Psoas muscle (tissue), 8 donors: ENCODE results near the gene SPATA13. TPM values are rescaled to one million over a fixed set of nuclear protein-coding genes. Genes with fewer than 3 reads are reported as not detected.

Experiments used
- ATAC-seq, 4 donors: fragments of 200-7000 bp; cut with Tn5 transposase; one replicate each; pipeline ENCODE4 v1.9.1; 2020; ENCODE audit warnings: moderate library complexity in 3 of 4, mild to moderate bottlenecking in 2 of 4
- DNase-seq, 2 donors: peaks; one replicate each; pipeline ENCODE4 v3.0.0-alpha.2; 2020
- H3K27ac ChIP-seq: fragments of 200-600 bp; one replicate; pipeline ENCODE4 v1.8.0; 2022
- H3K27me3 ChIP-seq, 3 donors: fragments of 200-600 bp in 1 of 3; one replicate each; pipeline versions ENCODE4 v1.6.1 to v1.8.0; 2013 to 2022; ENCODE audit warnings: low read length in 2 of 3, mild to moderate bottlenecking in 2 of 3, moderate library complexity in 1 of 3; ENCODE audit not compliant: insufficient read depth in 3 of 3
- H3K36me3 ChIP-seq, 2 donors: fragments of 200-600 bp in 1 of 2; one replicate each; pipeline versions ENCODE4 v1.6.1 to v1.8.0; 2013 to 2022; ENCODE audit warnings: low read depth in 1 of 2, mild to moderate bottlenecking in 1 of 2, moderate library complexity in 1 of 2; ENCODE audit not compliant: insufficient read depth in 1 of 2
- H3K4me1 ChIP-seq: fragments of 200-600 bp; one replicate; pipeline ENCODE4 v1.8.0; 2022
- H3K4me3 ChIP-seq: fragments of 200-600 bp; one replicate; pipeline ENCODE4 v1.8.0; 2022; ENCODE audit warnings: mild to moderate bottlenecking
- H3K9me3 ChIP-seq: fragments of 200-600 bp; one replicate; pipeline ENCODE4 v1.8.0; 2022
- CTCF ChIP-seq: fragments of 200-600 bp; IDR thresholded peaks from one replicate; pipeline ENCODE4 v1.8.0; 2022; ENCODE audit warnings: antibody characterized with exemption
- whole genome bisulfite sequencing, 3 donors: extraction: QIAGEN DNeasy Blood & Tissue Kit; methylation state at CpG; one replicate each; pipeline versions ENCODE4 v1.1.6 to v1.1.7; 2013; 5-methylcytosine and 5-hydroxymethylcytosine counted together
- intact Hi-C, 2 donors: fragments of 100-400 bp; cut with DNase I; formaldehyde crosslinking; loops; one replicate each; pipeline versions ENCODE4 v1.11.0 to v1.14.2; 2022
- polyA plus RNA-seq, 3 donors: library from polyadenylated mRNA; stranded (reverse); fragments of 200-250 nt; gene quantifications; one replicate each; pipeline ENCODE4 v1.2.3, GENCODE V29; 2013
- total RNA-seq, 4 donors: library from RNA; stranded (reverse); fragmentation: NEBNext Ultra II Directional in 2 of 4; extraction: Animal tissue kit (Norgen Biotek cat#: 25700) in 2 of 4; gene quantifications; one replicate each; pipeline versions ENCODE4 v1.2.1 to v1.2.4, GENCODE V29; 2021 to 2023
- donor health status: healthy with polysubstance abuse.
- donor health status: DM: no; HTN: no; CAD: no; lungs with moderate emphysema.
- donor health status: Bipolar disorder and iron deficiency.
- donor health status: healthy.
- donor health status: DM: yes; HTN: yes; CAD: no.
- donor health status: DM: no; HTN: no; CAD: no.
- donor health status: DM: no; HTN: no; CAD: no.
- donor health status: DM: yes; HTN: yes; CAD: no.

The SPATA13 gene
- total and polyA plus RNA-seq, 7 donors = 0.87 to 5.8 (median 2.5) TPM

GRCh38 chr13:24234200-24234915, 73.8 kb downstream of the SPATA13 start:
- H3K27ac ChIP-seq = no peak overlapping the region
- no peak for ATAC-seq
- no peak for TF ChIP-seq CTCF
- H3K4me1 ChIP-seq = no peaks in the 10 kb centered on the region
- intact Hi-C loops = no loop called here
- H3K27me3 ChIP-seq = no peaks in the 10 kb centered on the region
- 83 to 93% (median 88%) methylated on average over 5 of the region's 5 CpGs for WGBS, 3 donors
- no peak for DNase-seq
- no peaks in the 10 kb centered on the region for H3K9me3 ChIP-seq
- H3K36me3 ChIP-seq = no peaks in the 10 kb centered on the region
- H3K4me3 ChIP-seq = no peak overlapping the region

GRCh38 chr13:24237356-24237755, 76.8 kb downstream of the SPATA13 start:
- Histone ChIP-seq H3K4me1 (no peaks in the 10 kb centered on the region), H3K27ac (no peak overlapping the region), H3K36me3 (no peaks in the 10 kb centered on the region), H3K9me3 (no peaks in the 10 kb centered on the region), H3K27me3 (no peaks in the 10 kb centered on the region), H3K4me3 (no peak overlapping the region)
- DNase-seq (no peak), ATAC-seq (no peak)
- intact Hi-C loops = no loop called here
- no peak for TF ChIP-seq CTCF
- 83 to 90% (median 88%) methylated on average over 1 of the region's 1 CpG for WGBS, 3 donors

- Histone ChIP-seq H3K4me1 (no peaks in the 10 kb centered on the region), H3K27ac (no peak overlapping the region), H3K27me3 (no peaks in the 10 kb centered on the region), H3K4me3 (no peak overlapping the region), H3K36me3 (no peaks in the 10 kb centered on the region), H3K9me3 (no peaks in the 10 kb centered on the region)
- intact Hi-C loops = no loop called here
- 90 to 96% (median 92%) methylated on average over 10 of the region's 10 CpGs for WGBS, 3 donors
- DNase-seq (no peak), ATAC-seq (no peak)
- no peak for TF ChIP-seq CTCF
Measured at GRCh38 chr13:24241336-24241735, 80.8 kb downstream of the SPATA13 start.

GRCh38 chr13:24242100-24242499, 81.6 kb downstream of the SPATA13 start:
- H3K36me3 ChIP-seq = no peaks in the 10 kb centered on the region
- no peak for DNase-seq
- 95 to 98% (median 98%) methylated on average over 5 of the region's 5 CpGs for WGBS, 3 donors
- no peak overlapping the region for H3K27ac ChIP-seq
- no peaks in the 10 kb centered on the region for H3K4me1 ChIP-seq
- no peak overlapping the region for H3K4me3 ChIP-seq
- no peak for TF ChIP-seq CTCF
- intact Hi-C loops = no loop called here
- no peaks in the 10 kb centered on the region for H3K9me3 ChIP-seq
- ATAC-seq = no peak
- H3K27me3 ChIP-seq = no peaks in the 10 kb centered on the region

GRCh38 chr13:24243302-24243701, 82.8 kb downstream of the SPATA13 start:
- no peak for TF ChIP-seq CTCF
- 79 to 92% (median 80%) methylated on average over 2 of the region's 2 CpGs for WGBS, 3 donors
- intact Hi-C loops = no loop called here
- H3K4me3 ChIP-seq = no peak overlapping the region
- ATAC-seq = no peak
- DNase-seq = no peak
- no peak overlapping the region for H3K27ac ChIP-seq
- H3K27me3 ChIP-seq = no peaks in the 10 kb centered on the region
- H3K9me3 ChIP-seq = no peaks in the 10 kb centered on the region
- no peaks in the 10 kb centered on the region for H3K4me1 ChIP-seq
- no peaks in the 10 kb centered on the region for H3K36me3 ChIP-seq
